DND-41 (cell line): ENCODE results near the gene PTPRD.
A peak's percentile ranks its signal among the peaks of the same experiment; 100 is the strongest.

Experiments used
- ATAC-seq: fragments of 200-7000 bp; cut with Tn5 transposase; 3 replicates; pipeline ENCODE4 v1.9.1; 2021; ENCODE audit warnings: low read depth; ENCODE audit not compliant: insufficient read depth
- DNase-seq: peaks from one replicate; pipeline ENCODE4 v3.0.0-alpha.2; 2020
- H2AFZ ChIP-seq: 2 replicates; pipeline ENCODE4 v1.6.0; 2012; ENCODE audit warnings: low read depth, low read length
- H3K27ac ChIP-seq: 2 replicates; pipeline ENCODE4 v1.5.1; 2012; ENCODE audit warnings: low read length, inconsistent platforms
- H3K27me3 ChIP-seq: fragments of 200-600 bp; sonication (generic); 2 replicates; pipeline ENCODE4 v1.6.0; 2012; ENCODE audit warnings: low read length, mild to moderate bottlenecking, inconsistent platforms; ENCODE audit not compliant: insufficient read depth, poor library complexity
- H3K36me3 ChIP-seq: 2 replicates; pipeline ENCODE4 v1.5.1; 2012; ENCODE audit warnings: low read length, inconsistent platforms; ENCODE audit not compliant: insufficient read depth
- H3K4me1 ChIP-seq: 2 replicates; pipeline ENCODE4 v1.5.1; 2012; ENCODE audit warnings: mild to moderate bottlenecking, low read length; ENCODE audit not compliant: insufficient read depth
- H3K4me2 ChIP-seq: 2 replicates; pipeline ENCODE4 v1.6.0; 2012; ENCODE audit warnings: mild to moderate bottlenecking, moderate library complexity, low read length, inconsistent platforms; ENCODE audit not compliant: insufficient read depth
- H3K4me3 ChIP-seq, 2 experiments: fragments of 200-600 bp in 1 of 2; shearing (Covaris generic) in 1 of 2; 2 replicates each; pipeline ENCODE4 v1.5.1; 2012 to 2016; ENCODE audit warnings: inconsistent platforms in 2 of 2, low read length in 2 of 2, mild to moderate bottlenecking in 2 of 2, low read depth in 1 of 2, moderate library complexity in 1 of 2
- H3K79me2 ChIP-seq: 2 replicates; pipeline ENCODE4 v1.6.0; 2012; ENCODE audit warnings: low read length, inconsistent platforms; ENCODE audit not compliant: insufficient read depth
- H3K9ac ChIP-seq: 2 replicates; pipeline ENCODE4 v1.6.0; 2012; ENCODE audit warnings: low read depth, mild to moderate bottlenecking, inconsistent platforms, low read length, moderate library complexity
- H3K9me3 ChIP-seq: 2 replicates; pipeline ENCODE4 v1.5.1; 2012; ENCODE audit warnings: low read length, moderate library complexity, mild to moderate bottlenecking, inconsistent platforms; ENCODE audit not compliant: insufficient read depth, severe bottlenecking
- H4K20me1 ChIP-seq: 2 replicates; pipeline ENCODE4 v1.6.0; 2012; ENCODE audit warnings: low read length; ENCODE audit not compliant: insufficient read depth
- CTCF ChIP-seq: IDR thresholded peaks from 2 replicates; pipeline ENCODE4 v1.5.1; 2012; ENCODE audit warnings: borderline replicate concordance, low read length, moderate library complexity, mild to moderate bottlenecking; ENCODE audit not compliant: poor library complexity, severe bottlenecking; ENCODE audit errors: extremely low read depth
- EZH2 ChIP-seq: IDR thresholded peaks from 3 replicates; pipeline ENCODE4 v1.6.1; 2012; ENCODE audit warnings: borderline replicate concordance, low read depth, mild to moderate bottlenecking, moderate library complexity, low read length, inconsistent platforms; ENCODE audit not compliant: severe bottlenecking

The PTPRD gene

DNA sequence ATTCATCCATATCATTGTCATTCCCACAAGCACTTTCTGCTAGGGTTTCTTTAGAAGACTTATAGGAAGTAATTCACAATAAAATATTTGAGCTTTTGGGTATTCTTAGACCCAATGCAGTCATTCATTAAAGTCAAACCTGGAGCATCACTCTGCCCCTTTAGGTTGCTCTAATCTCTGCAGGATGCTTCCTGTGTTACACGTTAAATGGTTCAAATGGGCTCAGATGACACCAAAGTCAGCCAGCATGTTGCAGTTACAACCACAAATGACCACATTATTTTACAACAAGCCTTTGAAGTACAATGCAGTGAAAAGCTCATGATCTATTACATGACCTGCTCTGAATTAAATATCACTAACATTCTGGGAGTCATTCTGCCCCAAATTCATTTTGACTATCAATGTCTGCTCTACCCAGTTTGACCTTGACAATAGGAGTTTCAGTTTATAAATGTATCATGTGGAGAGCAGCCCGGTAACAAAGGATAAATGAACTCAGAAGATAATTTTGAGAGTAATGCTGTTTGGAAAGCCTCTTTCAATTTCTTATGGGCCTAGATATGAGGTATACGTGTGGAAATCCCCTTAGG is 2144.7 kb downstream of the PTPRD start:
- ATAC-seq = peak; percentile 67; the same call in 2 of the 3 replicates
- no peak overlapping the region for H3K4me2 ChIP-seq
- H3K4me3 ChIP-seq = no peak overlapping the region
- peaks cover 5% of the 10 kb centered on the region for H3K4me1 ChIP-seq
- H3K27ac ChIP-seq = no peak overlapping the region
- no peaks in the 10 kb centered on the region for H3K9me3 ChIP-seq
- no peak overlapping the region for H2AFZ ChIP-seq
- H3K9ac ChIP-seq = no peak overlapping the region
- H4K20me1 ChIP-seq = no peaks in the 10 kb centered on the region
- H3K27me3 ChIP-seq = no peaks in the 10 kb centered on the region
- no peak for TF ChIP-seq CTCF
- no peak for TF ChIP-seq EZH2
- H3K79me2 ChIP-seq = no peaks in the 10 kb centered on the region
- H3K36me3 ChIP-seq = peaks cover 7% of the 10 kb centered on the region; the same call in 1 of the 2 replicates
- DNase-seq = no peak

GRCh38 chr9:8457816-8458215 is 2155.0 kb downstream of the PTPRD start:
- H3K9ac ChIP-seq = no peak overlapping the region
- H3K36me3 ChIP-seq = no peaks in the 10 kb centered on the region
- no peak for DNase-seq
- no peaks in the 10 kb centered on the region for H3K4me1 ChIP-seq
- H3K4me2 ChIP-seq = no peak overlapping the region
- TF ChIP-seq EZH2 (no peak), CTCF (no peak)
- H3K27me3 ChIP-seq = no peaks in the 10 kb centered on the region
- H4K20me1 ChIP-seq = no peaks in the 10 kb centered on the region
- H3K9me3 ChIP-seq = no peaks in the 10 kb centered on the region
- no peak overlapping the region for H3K27ac ChIP-seq
- no peak overlapping the region for H2AFZ ChIP-seq
- H3K79me2 ChIP-seq = no peaks in the 10 kb centered on the region
- no peak for ATAC-seq
- H3K4me3 ChIP-seq = no peak overlapping the region

DNA sequence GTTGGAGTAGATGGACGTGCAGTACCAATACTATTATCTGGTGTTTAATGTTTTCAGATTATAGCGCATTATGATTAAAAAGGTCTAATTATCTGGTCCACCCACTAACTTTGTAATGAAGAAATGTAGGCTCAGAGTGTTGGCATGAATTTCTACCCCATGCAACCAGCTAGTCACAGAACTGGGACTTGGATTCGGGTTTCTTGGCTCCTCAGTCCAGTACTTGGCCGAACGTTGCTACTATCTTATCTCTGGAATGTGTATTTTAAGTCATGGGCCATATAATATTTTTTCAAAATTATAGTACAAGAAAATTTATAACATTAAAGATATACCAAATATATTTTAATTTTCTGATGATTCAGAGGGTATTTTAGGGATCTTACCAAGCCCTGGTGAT is 2155.7 kb downstream of the PTPRD start:
- Histone ChIP-seq H3K79me2 (no peaks in the 10 kb centered on the region), H4K20me1 (no peaks in the 10 kb centered on the region), H3K9ac (no peak overlapping the region), H2AFZ (no peak overlapping the region), H3K4me1 (no peaks in the 10 kb centered on the region), H3K4me3 (no peak overlapping the region), H3K36me3 (no peaks in the 10 kb centered on the region), H3K27me3 (no peaks in the 10 kb centered on the region), H3K4me2 (no peak overlapping the region), H3K27ac (no peak overlapping the region), H3K9me3 (no peaks in the 10 kb centered on the region)
- ATAC-seq = no peak
- DNase-seq = no peak
- TF ChIP-seq CTCF (no peak), EZH2 (no peak)
